OCI-LY7 (cell line): ENCODE measurements around the gene STEAP4.

Experiments used
- EZH2phosphoT487 ChIP-seq: fragments of 200-600 bp; sonication (generic); IDR thresholded peaks from 2 replicates; pipeline ENCODE4 v1.6.1; 2018; ENCODE audit warnings: low read depth, borderline replicate concordance, mild to moderate bottlenecking, mixed run types, antibody characterized with exemption, low read length, moderate library complexity, mixed read lengths
- TF ChIP-seq, protein P1 (sequence below): fragments of 200-600 bp; sonication (generic); conservative IDR thresholded peaks from 2 replicates; pipeline ENCODE4 v1.5.1; 2014; ENCODE audit warnings: mild to moderate bottlenecking, antibody characterized with exemption, low read length, moderate library complexity, mixed read lengths

DNA sequence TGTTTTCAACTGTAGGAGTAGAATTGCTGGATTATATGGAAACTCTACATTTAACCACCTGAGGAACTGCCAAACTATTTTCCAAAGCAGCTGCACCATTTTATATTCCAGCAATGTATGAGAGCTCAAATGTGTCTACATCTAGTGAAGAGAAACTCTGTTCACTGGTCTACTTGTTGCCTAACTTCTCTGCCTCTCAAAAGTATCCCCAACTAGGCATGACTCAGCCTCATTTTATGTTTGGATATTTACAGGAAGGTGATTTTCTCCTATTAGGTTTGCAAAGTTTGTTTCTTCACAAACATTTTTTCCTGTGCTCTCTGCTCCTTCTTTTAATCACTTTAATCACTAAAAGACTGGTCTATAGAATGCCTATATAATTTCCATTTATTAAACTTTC is 49.8 kb downstream of the STEAP4 start:
- no peak for TF ChIP-seq EZH2phosphoT487
- TF ChIP-seq, protein P1, sequence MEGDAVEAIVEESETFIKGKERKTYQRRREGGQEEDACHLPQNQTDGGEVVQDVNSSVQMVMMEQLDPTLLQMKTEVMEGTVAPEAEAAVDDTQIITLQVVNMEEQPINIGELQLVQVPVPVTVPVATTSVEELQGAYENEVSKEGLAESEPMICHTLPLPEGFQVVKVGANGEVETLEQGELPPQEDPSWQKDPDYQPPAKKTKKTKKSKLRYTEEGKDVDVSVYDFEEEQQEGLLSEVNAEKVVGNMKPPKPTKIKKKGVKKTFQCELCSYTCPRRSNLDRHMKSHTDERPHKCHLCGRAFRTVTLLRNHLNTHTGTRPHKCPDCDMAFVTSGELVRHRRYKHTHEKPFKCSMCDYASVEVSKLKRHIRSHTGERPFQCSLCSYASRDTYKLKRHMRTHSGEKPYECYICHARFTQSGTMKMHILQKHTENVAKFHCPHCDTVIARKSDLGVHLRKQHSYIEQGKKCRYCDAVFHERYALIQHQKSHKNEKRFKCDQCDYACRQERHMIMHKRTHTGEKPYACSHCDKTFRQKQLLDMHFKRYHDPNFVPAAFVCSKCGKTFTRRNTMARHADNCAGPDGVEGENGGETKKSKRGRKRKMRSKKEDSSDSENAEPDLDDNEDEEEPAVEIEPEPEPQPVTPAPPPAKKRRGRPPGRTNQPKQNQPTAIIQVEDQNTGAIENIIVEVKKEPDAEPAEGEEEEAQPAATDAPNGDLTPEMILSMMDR = no peak
